ENCODE results near the gene TGFB1. TPM values are rescaled to one million over a fixed set of nuclear protein-coding genes. Genes with fewer than 3 reads are reported as not detected.

TGFB1 gene
- total RNA-seq, 2 experiments from 2014 or later, result 108 to 110 TPM

DNA sequence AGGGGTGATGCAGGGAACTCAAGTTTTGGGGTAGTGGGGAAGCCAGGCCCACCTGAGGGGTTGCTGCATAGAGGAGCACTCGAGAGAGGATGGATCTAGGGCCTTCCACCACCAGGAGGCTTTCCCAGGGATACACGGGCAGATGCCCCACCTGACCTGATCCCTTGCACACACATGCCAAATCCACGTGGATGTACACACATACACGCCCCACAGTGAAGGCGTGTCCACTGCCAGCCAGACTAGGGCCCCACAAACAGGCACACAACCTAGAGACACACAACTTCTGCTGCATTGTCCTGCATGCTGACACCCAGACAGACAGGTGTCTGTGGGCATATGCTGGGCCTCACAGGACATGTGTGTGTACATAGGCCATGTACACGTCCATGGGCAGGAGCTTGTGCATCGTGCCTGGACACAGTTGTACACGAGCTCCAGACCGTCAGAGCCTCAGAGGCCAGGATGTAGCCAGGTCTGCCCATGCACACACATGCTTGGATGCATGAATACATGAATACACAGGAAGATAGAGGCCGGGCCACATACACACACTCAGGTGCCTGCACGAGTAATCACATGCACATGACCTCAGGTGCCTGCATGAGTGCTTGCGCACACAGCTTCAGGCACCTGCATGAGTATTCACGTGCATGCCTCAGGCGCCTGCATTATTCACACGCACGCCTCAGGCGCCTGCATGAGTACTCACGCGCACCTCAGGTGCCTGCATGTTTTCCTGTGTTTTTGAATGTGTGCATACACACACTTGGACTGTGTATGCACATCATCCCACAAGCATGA lies 34.8 kb downstream of the TGFB1 start:
- Mint-ChIP-seq H3K4me1 (ENCODE audit: low read depth) (peaks cover 9% of the 10 kb centered on the region), H3K36me3 (peaks cover 30% of the 10 kb centered on the region), H3K27ac (no peak overlapping the region), H3K27me3 (no peaks in the 10 kb centered on the region), H3K9me3 (no peaks in the 10 kb centered on the region), H3K4me3 (no peak overlapping the region)
- ChIA-PET POLR2A (interaction anchor here (0.6 kb wide), 1 partner anchor 34 kb away, joined by 3 read pairs; no protein-coding TSS in a partner anchor), CTCF (interaction anchor here (1.9 kb wide), 1 partner anchor 10 kb away, joined by 4 read pairs; no protein-coding TSS in a partner anchor)
- DNase-seq, result no peak
- intact Hi-C loops (cut with micrococcal nuclease), result no loop called here

DNA sequence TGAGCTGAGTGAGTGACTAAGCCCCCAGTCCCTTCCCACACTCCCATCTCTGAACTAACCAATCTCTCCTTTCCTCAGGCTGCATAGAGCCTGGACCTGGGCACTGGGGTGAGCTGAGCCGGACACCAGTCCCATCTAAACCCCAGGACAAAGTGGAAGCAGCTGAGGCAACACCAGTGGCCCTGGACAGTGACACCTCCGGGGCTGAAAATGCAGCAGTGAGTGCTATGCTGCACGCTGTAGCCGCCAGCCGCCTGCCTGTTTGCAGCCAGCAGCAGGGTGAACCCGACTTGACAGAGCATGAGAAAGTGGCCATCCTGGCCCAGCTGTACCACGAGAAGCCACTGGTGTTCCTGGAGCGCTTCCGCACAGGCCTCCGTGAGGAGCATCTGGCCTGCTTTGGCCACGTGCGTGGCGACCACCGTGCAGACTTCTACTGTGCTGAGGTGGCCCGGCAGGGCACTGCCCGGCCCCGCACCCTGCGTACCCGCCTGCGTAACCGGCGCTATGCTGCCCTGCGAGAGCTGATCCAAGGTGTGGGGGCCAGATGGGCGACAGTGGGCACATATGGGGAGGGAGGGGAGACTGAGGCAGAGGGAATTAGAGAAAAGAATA lies 37.3 kb downstream of the TGFB1 start:
- CTCF ChIA-PET, result no interaction called here
- peak overlapping the region; percentile 46 for H3K27ac Mint-ChIP-seq
- intact Hi-C loops (cut with micrococcal nuclease), result no loop called here
- peaks cover 38% of the 10 kb centered on the region for H3K36me3 Mint-ChIP-seq
- no peaks in the 10 kb centered on the region for H3K27me3 Mint-ChIP-seq
- DNase-seq, result no peak
- POLR2A ChIA-PET, result no interaction called here
- H3K4me1 Mint-ChIP-seq (ENCODE audit: low read depth), result peaks cover 25% of the 10 kb centered on the region
- H3K9me3 Mint-ChIP-seq, result no peaks in the 10 kb centered on the region
- no peak overlapping the region for H3K4me3 Mint-ChIP-seq

DNA sequence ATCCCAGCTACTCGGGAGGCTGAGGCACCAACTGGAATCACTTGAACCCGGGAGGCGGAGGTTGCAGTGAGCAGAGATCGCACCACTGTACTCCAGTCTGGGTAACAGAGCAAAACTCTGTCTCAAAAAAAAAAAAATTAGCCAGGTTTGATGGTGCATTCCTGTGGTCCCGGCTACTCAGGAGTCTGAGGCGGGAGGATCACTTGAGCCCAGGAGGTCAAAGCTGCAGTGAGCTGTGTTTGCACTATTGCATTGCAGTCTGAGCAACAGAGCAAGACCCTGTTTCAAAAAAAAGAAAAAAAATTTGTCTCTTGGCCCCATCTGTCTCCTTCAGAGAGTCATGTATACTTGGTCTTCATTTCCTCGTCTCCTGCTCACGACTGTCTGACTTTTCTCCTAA lies 42.1 kb downstream of the TGFB1 start:
- Mint-ChIP-seq H3K4me1 (ENCODE audit: low read depth) (peaks cover 54% of the 10 kb centered on the region), H3K4me3 (peak overlapping the region; percentile 55), H3K9me3 (no peaks in the 10 kb centered on the region), H3K27ac (peak overlapping the region; percentile 73), H3K36me3 (peaks cover 28% of the 10 kb centered on the region), H3K27me3 (no peaks in the 10 kb centered on the region)
- DNase-seq, result no peak
- CTCF ChIA-PET, result interaction anchor here (1.2 kb wide), 1 partner anchor 49 kb away, joined by 5 read pairs; no protein-coding TSS in a partner anchor
- intact Hi-C loops (cut with micrococcal nuclease), result no loop called here
- POLR2A ChIA-PET, result no interaction called here

DNA sequence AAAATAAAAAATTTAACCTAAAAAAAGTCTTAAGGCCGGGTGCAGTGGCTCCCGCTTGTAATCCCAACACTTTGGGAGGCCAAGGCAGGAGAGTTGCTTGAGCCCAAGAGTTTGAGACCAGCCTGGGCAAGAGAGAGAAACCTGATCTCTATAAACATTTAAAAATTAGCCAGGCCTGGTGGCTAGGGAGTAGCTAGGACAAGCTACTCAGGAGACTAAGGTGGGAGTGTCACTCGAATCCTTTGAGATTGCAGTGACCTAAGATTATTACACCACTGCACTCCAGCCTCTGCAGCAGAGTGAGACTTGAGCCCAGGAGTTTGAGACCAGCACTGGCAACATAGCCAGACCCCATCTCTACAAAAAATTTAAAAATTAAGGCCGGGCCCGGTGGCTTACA lies 42.6 kb downstream of the TGFB1 start:
- peaks cover 27% of the 10 kb centered on the region for H3K36me3 Mint-ChIP-seq
- H3K4me3 Mint-ChIP-seq, result peak overlapping the region; percentile 96
- POLR2A ChIA-PET, result interaction anchor here (1.3 kb wide), 1 partner anchor 13 kb away, joined by 3 read pairs; no protein-coding TSS in a partner anchor
- CTCF ChIA-PET, result interaction anchor here (1.2 kb wide), 1 partner anchor 49 kb away, joined by 5 read pairs; no protein-coding TSS in a partner anchor
- H3K27me3 Mint-ChIP-seq, result no peaks in the 10 kb centered on the region
- intact Hi-C loops (cut with micrococcal nuclease), result no loop called here
- H3K27ac Mint-ChIP-seq, result peak overlapping the region; percentile 96
- no peak for DNase-seq
- peaks cover 57% of the 10 kb centered on the region for H3K4me1 Mint-ChIP-seq (ENCODE audit: low read depth)
- H3K9me3 Mint-ChIP-seq, result no peaks in the 10 kb centered on the region

DNA sequence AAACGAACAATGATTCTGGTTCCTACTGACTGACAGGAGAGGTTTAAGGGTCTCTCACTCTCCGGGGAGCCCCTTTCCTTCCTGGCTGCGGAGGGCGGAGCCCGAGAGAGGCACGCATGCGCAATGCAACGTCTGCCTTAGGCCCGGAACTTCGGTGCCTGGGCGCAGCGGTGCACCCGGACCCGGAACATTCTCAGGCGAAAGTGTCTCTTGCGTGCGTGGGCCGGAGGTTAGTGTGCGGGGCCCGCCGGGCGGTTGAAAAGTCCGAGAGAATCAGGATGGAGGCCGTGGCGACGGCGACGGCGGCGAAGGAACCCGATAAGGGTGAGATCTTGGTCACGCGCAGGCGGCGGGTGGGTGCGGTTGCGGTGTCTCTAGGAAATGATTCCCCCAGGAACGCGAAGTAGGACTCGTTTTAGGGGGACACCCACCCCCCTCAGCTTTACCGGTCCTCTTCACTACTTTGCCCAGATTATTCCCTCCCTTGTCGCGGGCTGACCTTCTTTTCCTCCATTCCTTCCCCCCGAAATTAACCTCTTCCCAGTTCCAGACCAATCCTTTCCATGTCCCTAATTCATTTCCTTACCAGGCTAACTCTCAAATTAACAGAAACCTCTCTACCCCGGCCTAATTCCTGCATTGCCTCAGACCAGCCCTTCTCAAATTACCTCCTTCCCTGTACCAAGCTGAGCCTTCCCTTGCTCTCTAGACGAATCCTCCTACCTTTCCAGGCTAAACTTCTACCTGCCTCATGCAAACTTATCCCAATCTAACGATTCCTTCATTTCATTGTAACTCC lies 43.5 kb downstream of the TGFB1 start, which contains the start of gene CCDC97:
Gene CCDC97 (plus strand): TSS at position 140 of the 799 bp plus-strand sequence. CDS start 139 bp downstream, at position 279.
- peak; percentile 92 for DNase-seq
- Mint-ChIP-seq H3K4me1 (ENCODE audit: low read depth) (peaks cover 64% of the 10 kb centered on the region), H3K27ac (peak within 1 kb of the TSS; percentile 96), H3K4me3 (peak within 1 kb of the TSS; percentile 96), H3K36me3 (peaks cover 28% of the 10 kb centered on the region), H3K9me3 (no peaks in the 10 kb centered on the region), H3K27me3 (no peaks in the 10 kb centered on the region)
- intact Hi-C loops (cut with micrococcal nuclease), result loop anchor here (1.0 kb wide), 2 partner anchors 8 to 18 kb away; no protein-coding TSS in a partner anchor
- ChIA-PET POLR2A (interaction anchor here (1.0 to 10.3 kb wide), 3 partner anchors 12 to 46 kb away, joined by 3 to 97 read pairs (median 3); partner anchors contain the start of gene HNRNPUL1), CTCF (interaction anchor here (0.6 to 6.1 kb wide), 4 partner anchors 26 to 46 kb away, joined by 3 to 83 read pairs (median 11); partner anchors contain the start of gene HNRNPUL1)

DNA sequence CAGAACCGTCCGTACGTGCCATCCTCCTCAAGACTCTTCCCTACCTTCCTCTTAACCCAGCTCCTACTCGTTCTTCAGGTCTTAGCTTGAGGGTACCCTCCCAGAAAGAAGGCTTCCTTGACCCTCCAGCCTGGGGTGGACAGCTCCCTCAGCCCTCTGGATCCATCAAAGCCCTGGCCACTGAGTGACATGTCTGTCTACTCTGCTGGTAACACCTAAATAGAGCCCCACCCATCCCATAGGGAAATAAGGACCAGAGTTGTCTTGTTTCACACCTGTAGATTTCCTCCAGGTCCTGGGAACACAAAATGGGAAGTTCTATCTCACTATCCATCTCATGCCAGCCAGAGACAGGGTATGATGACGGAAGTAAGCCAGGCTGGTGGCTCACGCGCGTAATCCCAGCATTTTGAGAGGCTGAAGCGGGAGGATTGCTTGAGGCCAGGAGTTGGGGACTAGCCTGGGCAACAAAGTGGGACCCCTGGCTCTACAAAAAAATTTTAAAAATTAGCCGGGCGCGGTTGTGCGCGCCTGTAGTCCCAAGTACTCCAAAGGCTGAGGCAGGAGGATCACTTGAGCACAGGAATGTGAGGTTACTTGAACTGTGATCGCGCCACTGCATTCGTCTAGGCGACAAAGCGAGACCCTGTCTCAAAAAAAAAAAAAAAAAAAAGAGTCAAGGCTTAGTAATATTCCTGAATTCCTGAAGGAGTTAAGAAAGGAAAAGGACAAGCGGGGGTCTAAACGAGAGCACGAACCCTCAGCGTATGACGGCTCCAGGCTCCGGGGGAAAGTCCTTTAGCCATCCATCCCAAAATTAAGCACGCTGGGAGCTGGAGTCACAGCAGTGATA lies 44.3 kb downstream of the TGFB1 start:
- peak; percentile 32 for DNase-seq
- H3K36me3 Mint-ChIP-seq, result peaks cover 36% of the 10 kb centered on the region

DNA sequence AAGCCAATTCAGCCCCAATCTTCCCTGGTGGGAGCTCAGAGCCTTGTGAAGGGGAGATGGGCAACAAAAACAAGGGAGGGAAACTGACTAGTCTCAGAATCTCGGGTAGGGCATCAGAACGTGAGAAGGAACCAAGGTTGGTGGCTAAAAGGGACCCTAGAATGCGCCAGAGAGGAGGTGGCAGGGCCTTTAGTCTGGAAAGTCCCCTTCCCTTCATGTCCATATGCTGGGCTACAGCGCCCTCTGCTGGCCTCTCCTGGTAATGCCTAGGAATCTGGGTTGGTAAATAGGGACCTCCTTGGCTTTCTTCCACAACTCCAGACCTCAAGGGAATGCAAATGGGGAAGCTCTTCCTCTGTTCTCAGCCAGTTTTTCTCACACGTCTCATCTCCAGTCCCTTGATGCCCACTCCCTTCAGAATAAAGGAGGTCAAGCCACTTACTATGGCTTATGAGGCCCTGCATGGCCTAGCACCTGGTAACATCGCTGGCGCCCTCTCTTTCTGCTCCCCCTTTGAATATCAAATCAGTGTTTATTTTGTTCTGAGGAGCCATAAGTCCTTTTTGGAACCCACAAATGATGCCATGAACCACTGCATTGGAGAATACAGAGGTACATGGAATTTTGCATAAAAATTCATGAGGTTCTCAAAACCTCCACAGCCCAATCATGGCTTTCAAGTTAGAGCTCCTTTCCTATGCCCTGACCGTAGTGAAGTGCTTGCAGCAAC lies 45.1 kb downstream of the TGFB1 start:
- ChIA-PET CTCF (interaction anchor here (0.7 to 8.4 kb wide), 19 partner anchors 10 to 531 kb away, joined by 3 to 86 read pairs (median 4); partner anchors contain the start of genes B9D2, HNRNPUL1 and RAB4B), POLR2A (interaction anchor here (0.7 to 10.3 kb wide), 7 partner anchors 10 to 82 kb away, joined by 3 to 97 read pairs (median 3); partner anchors contain the start of genes B9D2 and HNRNPUL1)
- Mint-ChIP-seq H3K27ac (peak overlapping the region; percentile 96), H3K4me3 (peak overlapping the region; percentile 96), H3K27me3 (no peaks in the 10 kb centered on the region), H3K4me1 (ENCODE audit: low read depth) (peaks cover 80% of the 10 kb centered on the region), H3K9me3 (no peaks in the 10 kb centered on the region), H3K36me3 (peaks cover 44% of the 10 kb centered on the region)
- intact Hi-C loops (cut with micrococcal nuclease), result loop anchor here (1.0 to 5.0 kb wide), 6 partner anchors 44 to 336 kb away; no protein-coding TSS in a partner anchor
- peak; percentile 96 for DNase-seq

More for the DNA sequence above, 44.3 kb downstream of the TGFB1 start:
- H3K9me3 Mint-ChIP-seq, result no peaks in the 10 kb centered on the region
- ChIA-PET POLR2A (interaction anchor here (0.7 to 10.3 kb wide), 8 partner anchors 11 to 83 kb away, joined by 3 to 97 read pairs (median 3); partner anchors contain the start of genes B9D2 and HNRNPUL1), CTCF (interaction anchor here (0.6 to 8.4 kb wide), 18 partner anchors 11 to 532 kb away, joined by 3 to 86 read pairs (median 4); partner anchors contain the start of genes HNRNPUL1 and RAB4B)
- H3K27ac Mint-ChIP-seq, result peak overlapping the region; percentile 96
- H3K4me1 Mint-ChIP-seq (ENCODE audit: low read depth), result peaks cover 73% of the 10 kb centered on the region
- no peaks in the 10 kb centered on the region for H3K27me3 Mint-ChIP-seq
- intact Hi-C loops (cut with micrococcal nuclease), result loop anchor here (1.0 to 5.0 kb wide), 5 partner anchors 7 to 337 kb away; no protein-coding TSS in a partner anchor
- peak overlapping the region; percentile 96 for H3K4me3 Mint-ChIP-seq

DNA sequence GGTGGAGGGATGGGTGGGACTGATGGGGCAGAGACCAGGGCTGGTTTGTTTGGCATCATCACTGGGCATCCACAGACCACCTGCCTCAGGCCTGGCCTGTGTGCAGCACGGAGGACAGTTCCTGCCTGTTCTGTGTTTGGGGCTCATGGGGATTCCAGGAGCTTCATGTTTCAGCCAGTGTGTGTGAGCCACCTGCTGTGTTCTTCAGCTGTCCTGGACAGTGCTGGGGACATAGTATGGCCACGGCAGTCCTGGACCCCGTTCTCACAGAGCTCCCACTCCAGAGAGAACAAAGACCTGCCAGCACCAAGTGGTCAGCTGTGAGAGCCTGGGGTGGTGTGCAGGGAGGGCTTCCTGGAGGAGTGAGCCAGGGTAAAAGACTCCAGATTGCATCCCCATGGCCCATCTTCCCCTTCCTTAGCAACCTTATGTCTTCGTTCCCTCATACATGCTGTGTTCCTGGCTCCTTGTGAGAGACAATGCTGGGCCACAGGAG lies 45.7 kb downstream of the TGFB1 start:
- H3K36me3 Mint-ChIP-seq, result peaks cover 42% of the 10 kb centered on the region
- no peak for DNase-seq
- intact Hi-C loops (cut with micrococcal nuclease), result loop anchor here (1.0 to 5.0 kb wide), 6 partner anchors 44 to 336 kb away; no protein-coding TSS in a partner anchor

DNA sequence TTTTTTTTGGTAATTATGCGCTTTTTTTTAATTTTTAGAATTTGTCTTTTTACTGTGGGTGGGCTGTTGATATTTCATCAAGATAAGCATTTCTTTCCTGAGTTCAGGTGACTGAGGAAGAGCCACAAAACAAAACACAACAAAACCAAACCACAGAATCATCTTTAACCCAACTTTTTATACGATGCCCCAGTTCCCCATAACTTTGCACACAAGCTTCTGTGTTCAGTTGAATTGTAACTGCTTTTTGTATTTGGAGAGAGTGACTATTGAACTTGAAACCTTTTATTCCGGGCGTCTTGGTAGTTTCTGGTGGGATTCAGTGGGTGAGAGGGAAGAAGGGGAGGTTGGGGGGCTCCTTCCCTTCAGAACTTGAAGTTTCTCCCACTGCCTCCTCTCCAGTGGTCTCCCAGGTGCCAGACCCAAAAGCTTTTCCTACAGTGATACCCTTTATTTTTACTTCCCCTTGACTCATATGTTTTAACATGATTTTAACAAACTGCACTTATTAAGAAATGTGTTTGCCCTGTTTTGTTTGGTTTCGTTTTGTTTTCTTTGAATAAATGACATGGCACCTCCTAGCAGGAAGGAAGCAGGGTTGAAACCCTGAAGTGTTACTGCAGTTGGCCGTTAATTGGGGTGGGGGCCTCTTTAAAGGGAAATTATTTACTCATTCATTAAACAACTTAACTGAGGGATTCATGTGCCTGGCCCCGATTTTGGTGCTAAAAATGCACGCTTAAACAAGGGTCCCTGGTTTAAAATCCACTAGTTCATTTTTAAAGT lies 46.4 kb downstream of the TGFB1 start:
- intact Hi-C loops (cut with micrococcal nuclease), result loop anchor here (5.0 kb wide), 2 partner anchors 240 to 335 kb away; no protein-coding TSS in a partner anchor
- peaks cover 46% of the 10 kb centered on the region for H3K36me3 Mint-ChIP-seq
- peaks cover 82% of the 10 kb centered on the region for H3K4me1 Mint-ChIP-seq (ENCODE audit: low read depth)
- H3K9me3 Mint-ChIP-seq, result no peaks in the 10 kb centered on the region
- H3K4me3 Mint-ChIP-seq, result peak overlapping the region; percentile 30
- H3K27me3 Mint-ChIP-seq, result no peaks in the 10 kb centered on the region
- peak overlapping the region; percentile 96 for H3K27ac Mint-ChIP-seq
- peak; percentile 38 for DNase-seq
- CTCF ChIA-PET, result interaction anchor here (0.5 to 8.4 kb wide), 11 partner anchors 9 to 104 kb away, joined by 3 to 86 read pairs (median 7); partner anchors contain the start of genes B9D2 and HNRNPUL1
- POLR2A ChIA-PET, result interaction anchor here (0.8 to 10.3 kb wide), 5 partner anchors 9 to 43 kb away, joined by 3 to 97 read pairs (median 6); partner anchors contain the start of gene HNRNPUL1

More for the DNA sequence above, 45.7 kb downstream of the TGFB1 start:
- POLR2A ChIA-PET, result interaction anchor here (0.8 to 10.3 kb wide), 6 partner anchors 9 to 82 kb away, joined by 3 to 97 read pairs (median 4); partner anchors contain the start of gene HNRNPUL1
- H3K27me3 Mint-ChIP-seq, result no peaks in the 10 kb centered on the region
- no peaks in the 10 kb centered on the region for H3K9me3 Mint-ChIP-seq
- CTCF ChIA-PET, result interaction anchor here (0.5 to 8.4 kb wide), 12 partner anchors 9 to 104 kb away, joined by 3 to 86 read pairs (median 5); partner anchors contain the start of genes B9D2 and HNRNPUL1
- peaks cover 81% of the 10 kb centered on the region for H3K4me1 Mint-ChIP-seq (ENCODE audit: low read depth)
- H3K4me3 Mint-ChIP-seq, result peak overlapping the region; percentile 96
- peak overlapping the region; percentile 96 for H3K27ac Mint-ChIP-seq

All from activated CD4-positive, alpha-beta memory T cell treated with anti-CD3 and anti-CD28 coated beads for 36 hours (primary cell).